B cell (primary cell): Measurements from ENCODE around the gene REEP6. TPM values are rescaled to one million over a fixed set of nuclear protein-coding genes. Genes with fewer than 3 reads are reported as not detected.

Source experiments
- ATAC-seq: fragments of 200-7000 bp; cut with Tn5 transposase; one replicate; pipeline ENCODE4 v1.10.0; 2021; ENCODE audit warnings: low read depth, mild to moderate bottlenecking, moderate number of reproducible peaks, moderate library complexity
- CTCF ChIA-PET: fragments of 350-600 bp; sonication (Branson Sonifier 250); formaldehyde crosslinking; loops from one replicate; lab custom pipeline; 2021; ENCODE audit warnings: antibody characterized with exemption, inconsistent platforms; lab: Charles Lee
- POLR2A ChIA-PET: fragments of 350-600 bp; sonication (Branson Sonifier 250); formaldehyde crosslinking; loops from one replicate; lab custom pipeline; 2021; ENCODE audit warnings: antibody characterized with exemption; lab: Charles Lee
- DNase-seq: peaks from one replicate; pipeline ENCODE4 v3.0.0; 2013
- H2AFZ ChIP-seq: 2 replicates; pipeline ENCODE4 v1.6.1; 2012; ENCODE audit warnings: mild to moderate bottlenecking, low read depth, low read length; ENCODE audit not compliant: insufficient read depth, poor library complexity, severe bottlenecking
- H3K27ac ChIP-seq, 2 donors: 1 replicate in 1 of 2; 2 replicates in 1 of 2; pipeline ENCODE4 v1.5.1; 2012 to 2013; ENCODE audit warnings: low read length in 2 of 2, mild to moderate bottlenecking in 2 of 2, moderate library complexity in 1 of 2
- H3K27me3 ChIP-seq, 4 experiments: fragments of 200-600 bp in 1 of 4; sonication (generic) in 1 of 4; replicated peaks in 1 of 4; 1 replicate in 2 of 4; 2 replicates in 2 of 4; pipeline versions ENCODE4 v1.6.1 to v1.7.0; 2013 to 2016; ENCODE audit warnings: low read length in 3 of 4, mild to moderate bottlenecking in 2 of 4, mixed read lengths in 1 of 4, moderate library complexity in 1 of 4; ENCODE audit not compliant: insufficient read depth in 4 of 4, control insufficient read depth in 3 of 4; ENCODE audit errors: control extremely low read depth in 1 of 4
- H3K36me3 ChIP-seq, 2 experiments: replicated peaks in 1 of 2; 1 replicate in 1 of 2; 2 replicates in 1 of 2; pipeline versions ENCODE4 v1.6.1 to v1.7.1; 2013; ENCODE audit warnings: low read length in 1 of 2; ENCODE audit not compliant: insufficient read depth in 2 of 2, control insufficient read depth in 1 of 2; ENCODE audit errors: control extremely low read depth in 1 of 2, extremely low read depth in 1 of 2
- H3K4me1 ChIP-seq, 2 donors: fragments of 200-600 bp in 1 of 2; sonication (generic) in 1 of 2; 1 replicate in 1 of 2; 2 replicates in 1 of 2; pipeline versions ENCODE4 v1.5.1 to v1.6.1; 2013 to 2017; ENCODE audit warnings: low read length in 2 of 2; ENCODE audit not compliant: control insufficient read depth in 2 of 2, insufficient read depth in 2 of 2
- H3K4me2 ChIP-seq: replicated peaks from 2 replicates; pipeline ENCODE3; 2012; ENCODE audit warnings: mild to moderate bottlenecking, low read depth, low read length; ENCODE audit not compliant: poor library complexity, severe bottlenecking
- H3K4me3 ChIP-seq, 5 experiments: fragments of 200-600 bp in 1 of 5; sonication (generic) in 1 of 5; 1 replicate in 3 of 5; 2 replicates in 2 of 5; pipeline versions ENCODE4 v1.5.1 to v1.7.0; 2011 to 2016; ENCODE audit warnings: low read length in 4 of 5, mild to moderate bottlenecking in 4 of 5, low read depth in 2 of 5, control low read depth in 1 of 5, moderate library complexity in 1 of 5; ENCODE audit not compliant: insufficient read depth in 1 of 5; ENCODE audit errors: control extremely low read depth in 1 of 5, extremely low read depth in 1 of 5
- H3K79me2 ChIP-seq: fragments of 200-600 bp; sonication (generic); one replicate; pipeline ENCODE4 v1.6.0; 2016; ENCODE audit warnings: low read length; ENCODE audit not compliant: control insufficient read depth, insufficient read depth
- H3K9ac ChIP-seq: fragments of 200-600 bp; sonication (generic); 2 replicates; pipeline ENCODE4 v1.6.1; 2017; ENCODE audit warnings: mild to moderate bottlenecking, low read length, moderate library complexity
- H3K9me3 ChIP-seq, 3 donors: one replicate each; pipeline versions ENCODE4 v1.6.1 to v1.7.1; 2013; ENCODE audit warnings: low read length in 2 of 3; ENCODE audit not compliant: control insufficient read depth in 2 of 3, insufficient read depth in 1 of 3; ENCODE audit errors: control extremely low read depth in 1 of 3
- H4K20me1 ChIP-seq: 2 replicates; pipeline ENCODE4 v1.6.0; 2012; ENCODE audit warnings: mild to moderate bottlenecking, low read length; ENCODE audit not compliant: insufficient read depth, control insufficient read depth, poor library complexity, severe bottlenecking
- H3K27ac Mint-ChIP-seq: one replicate; pipeline ENCODE4 v1.8.0; 2021; ENCODE audit warnings: mixed read lengths
- H3K27me3 Mint-ChIP-seq: one replicate; pipeline ENCODE4 v1.8.0; 2021; ENCODE audit warnings: mixed read lengths
- H3K4me1 Mint-ChIP-seq: one replicate; pipeline ENCODE4 v1.8.0; 2021; ENCODE audit warnings: mixed read lengths
- H3K4me3 Mint-ChIP-seq: one replicate; pipeline ENCODE4 v1.8.0; 2021; ENCODE audit warnings: mixed read lengths
- H3K9me3 Mint-ChIP-seq: one replicate; pipeline ENCODE4 v1.8.0; 2022; ENCODE audit warnings: mixed read lengths; ENCODE audit not compliant: insufficient read depth
- CTCF ChIP-seq: fragments of 200-600 bp; IDR thresholded peaks from one replicate; pipeline ENCODE4 v1.8.0; 2022; ENCODE audit warnings: antibody characterized with exemption, mild to moderate bottlenecking
- EZH2 ChIP-seq: IDR thresholded peaks from 2 replicates; pipeline ENCODE4 v1.6.1; 2012; ENCODE audit warnings: borderline replicate concordance, low read depth, mild to moderate bottlenecking, moderate library complexity, low read length; ENCODE audit not compliant: insufficient read depth, poor library complexity, severe bottlenecking
- WGBS: methylation state at CpG from one replicate; pipeline ENCODE4 v1.1.5; 2013; ENCODE audit warnings: missing lambda C conversion rate; ENCODE audit not compliant: insufficient coverage; 5-methylcytosine and 5-hydroxymethylcytosine counted together
- intact Hi-C: fragments of 100-400 bp; cut with micrococcal nuclease; formaldehyde crosslinking; loops from one replicate; pipeline ENCODE4 v1.10.0; 2022
- polyA plus RNA-seq: library from polyadenylated mRNA; depleted of rRNA; stranded (reverse); fragments of >200 nt; gene quantifications from 2 replicates; pipeline ENCODE4 v1.2.3, GENCODE V29; 2012
- total RNA-seq, 2 donors: library from RNA; stranded (reverse); fragments of 120-200 nt in 1 of 2; gene quantifications; 1 replicate in 1 of 2; 2 replicates in 1 of 2; pipeline versions ENCODE4 v1.2.3 to v1.2.4, GENCODE V29; 2013 to 2022

REEP6 gene
- total and polyA plus RNA-seq, 2 donors (not counting 1 experiment from before 2014, with no cell fraction given): 0.64 to 1.1 TPM

- no peaks in the 10 kb centered on the region for H3K27me3 Mint-ChIP-seq
- H3K4me2 ChIP-seq: no peak overlapping the region
- DNase-seq (no peak), ATAC-seq (no peak)
- CTCF ChIA-PET: no interaction called here
- no peaks in the 10 kb centered on the region for H4K20me1 ChIP-seq
- 82% methylated on average over 40 of the region's 40 CpGs for WGBS
- no peaks in the 10 kb centered on the region for H3K79me2 ChIP-seq
- no peak overlapping the region for H3K27ac Mint-ChIP-seq
- peaks cover 0 to 7% (median 1%) of the 10 kb centered on the region in 4 experiments for H3K27me3 ChIP-seq
- POLR2A ChIA-PET: no interaction called here
- peaks cover 0 to 12% (median 0%) of the 10 kb centered on the region in 3 donors for H3K9me3 ChIP-seq
- H3K4me3 ChIP-seq: no peak overlapping the region
- H3K4me3 Mint-ChIP-seq: no peak overlapping the region
- TF ChIP-seq EZH2 (no peak), CTCF (no peak)
- no peak overlapping the region for H3K27ac ChIP-seq
- intact Hi-C loops: no loop called here
- no peak overlapping the region for H3K9ac ChIP-seq
- no peaks in the 10 kb centered on the region for H3K36me3 ChIP-seq
- peaks cover 14 to 17% of the 10 kb centered on the region in 2 donors for H3K4me1 ChIP-seq
- H2AFZ ChIP-seq: no peak overlapping the region
- H3K4me1 Mint-ChIP-seq: peaks cover 15% of the 10 kb centered on the region
- no peaks in the 10 kb centered on the region for H3K9me3 Mint-ChIP-seq
Measured at GRCh38 chr19:1487576-1488281, 3.3 kb upstream of the REEP6 start.

DNA sequence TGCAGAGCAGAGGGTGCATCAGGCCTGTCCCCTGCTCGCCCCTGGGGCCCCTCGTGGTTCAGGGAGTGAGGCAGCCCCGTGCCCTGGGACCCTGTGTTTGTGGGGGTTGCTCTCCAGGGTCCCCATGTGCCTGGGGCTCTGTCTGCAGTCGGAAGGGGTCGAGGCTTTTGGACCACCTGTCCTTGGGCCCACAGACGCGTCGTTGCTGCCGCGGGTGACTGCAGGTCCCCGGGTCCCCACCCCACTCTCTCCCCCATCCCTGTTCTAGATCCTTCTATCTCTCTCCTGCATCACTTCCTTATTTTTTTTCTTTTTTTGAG is 2.7 kb upstream of the REEP6 start:
- H3K4me3 Mint-ChIP-seq: no peak overlapping the region

More for the DNA sequence above, 2.7 kb upstream of the REEP6 start:
- H3K36me3 ChIP-seq: no peaks in the 10 kb centered on the region
- peaks cover 0 to 12% (median 0%) of the 10 kb centered on the region in 3 donors for H3K9me3 ChIP-seq
- H3K27me3 Mint-ChIP-seq: no peaks in the 10 kb centered on the region
- no peak for DNase-seq
- H3K27me3 ChIP-seq: peaks cover 0 to 7% (median 1%) of the 10 kb centered on the region in 4 experiments
- CTCF ChIA-PET: no interaction called here
- H3K4me3 ChIP-seq: no peak overlapping the region
- H3K4me2 ChIP-seq: no peak overlapping the region
- no peak overlapping the region for H2AFZ ChIP-seq
- ATAC-seq: no peak
- H4K20me1 ChIP-seq: no peaks in the 10 kb centered on the region
- peaks cover 15% of the 10 kb centered on the region for H3K4me1 Mint-ChIP-seq
- TF ChIP-seq EZH2: no peak
- TF ChIP-seq CTCF: no peak
- POLR2A ChIA-PET: interaction anchor here (0.7 kb wide), 1 partner anchor 87 kb away, joined by 6 read pairs; no protein-coding TSS in a partner anchor
- H3K9ac ChIP-seq: no peak overlapping the region
- H3K4me1 ChIP-seq: peaks cover 14 to 17% of the 10 kb centered on the region in 2 donors
- no peak overlapping the region for H3K27ac Mint-ChIP-seq
- H3K79me2 ChIP-seq: no peaks in the 10 kb centered on the region
- intact Hi-C loops: no loop called here
- no peaks in the 10 kb centered on the region for H3K9me3 Mint-ChIP-seq
- no peak overlapping the region for H3K27ac ChIP-seq
- 32% methylated on average over 11 of the region's 11 CpGs for WGBS
